A549 (cell line): Measurements from ENCODE around the gene FSTL5. TPM values are rescaled to one million over a fixed set of nuclear protein-coding genes. Genes with fewer than 3 reads are reported as not detected.
A peak's percentile ranks its signal among the peaks of the same experiment; 100 is the strongest.

Experiments
- ATAC-seq, 2 experiments: fragments of 200-7000 bp in 1 of 2; fragments of >200 bp in 1 of 2; cut with Nextera tagmentation in 1 of 2; cut with Tn5 transposase in 1 of 2; 3 replicates each; pipeline versions ENCODE4 v1.8.0 to v1.9.1; 2018 to 2020; ENCODE audit warnings: mild to moderate bottlenecking in 1 of 2, moderate library complexity in 1 of 2
- CTCF ChIA-PET: fragments of 300-600 bp; sonication (Branson Sonifier 250); formaldehyde crosslinking; extraction: SDS; loops from one replicate; lab custom pipeline; 2021; ENCODE audit warnings: antibody characterized with exemption, inconsistent platforms; lab: Yijun Ruan, JAX
- POLR2A ChIA-PET: fragments of 350-600 bp; formaldehyde crosslinking; extraction: SDS; loops from one replicate; lab custom pipeline; 2021; ENCODE audit warnings: antibody characterized with exemption, inconsistent platforms; lab: Yijun Ruan, JAX
- DNase-seq, 2 experiments: peaks; one replicate each; pipeline versions ENCODE4 v3.0.0 to v3.0.0-alpha.2; 2011 to 2016; ENCODE audit warnings: low read depth in 1 of 2, low spot score in 1 of 2
- FAIRE-seq: peaks from 2 replicates; lab custom pipeline; 2011; peaks lifted over from hg19 to GRCh38; lab: Jason Lieb, UNC
- H3K27ac ChIP-seq, 2 experiments: fragments of >200 bp; sonication (Bioruptor Twin); formaldehyde crosslinking; 3 replicates each; pipeline ENCODE4 v1.5.1; 2016 to 2017
- H3K4me1 ChIP-seq: fragments of >200 bp; sonication (Bioruptor Twin); formaldehyde crosslinking; 3 replicates; pipeline ENCODE4 v1.6.1; 2016
- H3K4me2 ChIP-seq: fragments of >200 bp; sonication (Bioruptor Twin); formaldehyde crosslinking; 3 replicates; pipeline ENCODE4 v1.6.1; 2016
- H3K4me3 ChIP-seq: fragments of >200 bp; sonication (Bioruptor Twin); formaldehyde crosslinking; 3 replicates; pipeline ENCODE4 v1.5.1; 2016
- H3K9me3 ChIP-seq: fragments of >200 bp; sonication (Bioruptor Twin); formaldehyde crosslinking; 3 replicates; pipeline ENCODE4 v1.6.1; 2016
- CBX2 ChIP-seq: fragments of 200-600 bp; sonication (generic); IDR thresholded peaks from 2 replicates; pipeline ENCODE4 v1.6.1; 2016; ENCODE audit warnings: low read depth, mild to moderate bottlenecking, borderline replicate concordance
- CEBPB ChIP-seq, 2 experiments: fragments of >200 bp in 1 of 2; sonication (Bioruptor Twin) in 1 of 2; formaldehyde crosslinking in 1 of 2; IDR thresholded peaks; 2 replicates each; pipeline ENCODE4 v1.6.1; 2012 to 2016
- CHD4 ChIP-seq: fragments of 200-600 bp; sonication (generic); IDR thresholded peaks from 2 replicates; pipeline ENCODE4 v1.6.1; 2016; ENCODE audit warnings: antibody characterized with exemption, mild to moderate bottlenecking, borderline replicate concordance
- HEYL ChIP-seq: fragments of 250-450 bp; sonication (Bioruptor Pico); IDR thresholded peaks from 2 replicates; pipeline ENCODE4 v1.8.0; 2021; ENCODE audit warnings: mild to moderate bottlenecking, moderate library complexity
- HOXA7 ChIP-seq: fragments of 250-450 bp; sonication (Bioruptor Pico); IDR thresholded peaks from 2 replicates; pipeline ENCODE4 v1.5.0; 2020; ENCODE audit warnings: mild to moderate bottlenecking, moderate library complexity
- JUN ChIP-seq, 2 experiments: fragments of >200 bp; sonication (Bioruptor Twin); formaldehyde crosslinking; IDR thresholded peaks; 2 replicates in 1 of 2; 3 replicates in 1 of 2; pipeline ENCODE4 v1.6.1; 2016 to 2017
- NPAS2 ChIP-seq: fragments of 250-450 bp; sonication (Bioruptor Pico); IDR thresholded peaks from 2 replicates; pipeline ENCODE4 v1.8.0; 2022; ENCODE audit warnings: mild to moderate bottlenecking, moderate library complexity, borderline replicate concordance
- POLR2A ChIP-seq: IDR thresholded peaks from 2 replicates; pipeline ENCODE4 v1.6.1; 2012; ENCODE audit warnings: mild to moderate bottlenecking, low read length
- POLR2AphosphoS2 ChIP-seq: conservative IDR thresholded peaks from 2 replicates; pipeline ENCODE4 v1.6.1; 2012; ENCODE audit warnings: low read length, improper control_type of control experiment, inconsistent platforms
- RAD21 ChIP-seq, 2 experiments: fragments of >200 bp in 1 of 2; sonication (Bioruptor Twin) in 1 of 2; formaldehyde crosslinking in 1 of 2; IDR thresholded peaks in 1 of 2; conservative IDR thresholded peaks in 1 of 2; 2 replicates in 1 of 2; 3 replicates in 1 of 2; pipeline ENCODE4 v1.6.1; 2012 to 2018; ENCODE audit warnings: inconsistent platforms in 1 of 2
- RARB ChIP-seq: fragments of 250-450 bp; sonication (Bioruptor Pico); IDR thresholded peaks from 2 replicates; pipeline ENCODE4 v1.8.0; 2021; ENCODE audit warnings: mild to moderate bottlenecking, moderate library complexity
- REST ChIP-seq: fragments of 200-600 bp; sonication (generic); IDR thresholded peaks from 2 replicates; pipeline ENCODE4 v1.6.1; 2016; ENCODE audit warnings: antibody characterized with exemption, mild to moderate bottlenecking, moderate library complexity
- SREBF2 ChIP-seq: fragments of 450-650 bp; IDR thresholded peaks from 2 replicates; pipeline ENCODE4 v1.6.1; 2014; ENCODE audit warnings: mild to moderate bottlenecking, moderate library complexity
- TP53 ChIP-seq: fragments of 250-450 bp; sonication (Bioruptor Pico); IDR thresholded peaks from 2 replicates; pipeline ENCODE4 v1.5.0; 2021; ENCODE audit warnings: mild to moderate bottlenecking, moderate library complexity
- ZC3H11A ChIP-seq: fragments of 450-650 bp; IDR thresholded peaks from 2 replicates; pipeline ENCODE4 v1.6.1; 2014; ENCODE audit warnings: antibody characterized with exemption, mild to moderate bottlenecking
- ZFP36 ChIP-seq: fragments of 450-650 bp; IDR thresholded peaks from 2 replicates; pipeline ENCODE4 v1.6.1; 2014; ENCODE audit warnings: borderline replicate concordance; ENCODE audit not compliant: partially characterized antibody
- ZSCAN20 ChIP-seq: fragments of 250-450 bp; sonication (Bioruptor Pico); IDR thresholded peaks from 2 replicates; pipeline ENCODE4 v1.8.0; 2022; ENCODE audit warnings: mild to moderate bottlenecking, moderate library complexity
- WGBS: methylation state at CpG from one replicate; pipeline ENCODE4 v1.1.6; 2017; ENCODE audit errors: missing lambda C conversion rate; 5-methylcytosine and 5-hydroxymethylcytosine counted together
- polyA plus RNA-seq, 4 experiments: library from polyadenylated mRNA; depleted of rRNA in 3 of 4; stranded (reverse); fragments of >200 nt; fragmentation: RNase III in 1 of 4; extraction: RNeasy Plus Mini Kit Qiagen cat#74134 plus additional on column Dnase treatment in 1 of 4; gene quantifications; 2 replicates in 3 of 4; 3 replicates in 1 of 4; pipeline ENCODE4 v1.2.3, GENCODE V29; 2011 to 2017
- TF ChIP-seq, protein P1 (sequence below): fragments of >200 bp; sonication (Bioruptor Twin); formaldehyde crosslinking; IDR thresholded peaks from 3 replicates; pipeline ENCODE4 v1.5.1; 2016
- TF ChIP-seq, protein P2 (sequence below): fragments of >200 bp; sonication (Bioruptor Twin); formaldehyde crosslinking; IDR thresholded peaks from 3 replicates; pipeline ENCODE4 v1.6.1; 2016
- TF ChIP-seq, protein P3 (sequence below): IDR thresholded peaks from 2 replicates; pipeline ENCODE4 v1.6.1; 2012

FSTL5 gene
- polyA plus RNA-seq, 2 of the 4 experiments (the other 2 are of a cell fraction), result 0.06 to 0.10 TPM

GRCh38 chr4:162131256-162131655, 32.5 kb downstream of the FSTL5 start (continued):
- peak; percentile 12 to 14; a peak in 1 of 5 replicates for TF ChIP-seq RAD21 (conservative IDR thresholded peaks at IDR 0.05 in 1 of 2, IDR thresholded peaks at IDR 0.05 in 1 of 2)
- TF ChIP-seq, all 56 proteins: peak for 3

- ChIA-PET CTCF (no interaction called here), POLR2A (no interaction called here)
- Histone ChIP-seq H3K27ac (no peak overlapping the region), H3K9me3 (no peaks in the 10 kb centered on the region), H3K4me2 (no peak overlapping the region), H3K4me1 (no peaks in the 10 kb centered on the region), H3K4me3 (no peak overlapping the region)
- DNase-seq, result no peak
- no peak for ATAC-seq
- WGBS, result 47% methylated on average over 3 of the region's 3 CpGs
- no peak for TF ChIP-seq NPAS2 (CRISPR knock-in tag)
- TF ChIP-seq, protein P1, sequence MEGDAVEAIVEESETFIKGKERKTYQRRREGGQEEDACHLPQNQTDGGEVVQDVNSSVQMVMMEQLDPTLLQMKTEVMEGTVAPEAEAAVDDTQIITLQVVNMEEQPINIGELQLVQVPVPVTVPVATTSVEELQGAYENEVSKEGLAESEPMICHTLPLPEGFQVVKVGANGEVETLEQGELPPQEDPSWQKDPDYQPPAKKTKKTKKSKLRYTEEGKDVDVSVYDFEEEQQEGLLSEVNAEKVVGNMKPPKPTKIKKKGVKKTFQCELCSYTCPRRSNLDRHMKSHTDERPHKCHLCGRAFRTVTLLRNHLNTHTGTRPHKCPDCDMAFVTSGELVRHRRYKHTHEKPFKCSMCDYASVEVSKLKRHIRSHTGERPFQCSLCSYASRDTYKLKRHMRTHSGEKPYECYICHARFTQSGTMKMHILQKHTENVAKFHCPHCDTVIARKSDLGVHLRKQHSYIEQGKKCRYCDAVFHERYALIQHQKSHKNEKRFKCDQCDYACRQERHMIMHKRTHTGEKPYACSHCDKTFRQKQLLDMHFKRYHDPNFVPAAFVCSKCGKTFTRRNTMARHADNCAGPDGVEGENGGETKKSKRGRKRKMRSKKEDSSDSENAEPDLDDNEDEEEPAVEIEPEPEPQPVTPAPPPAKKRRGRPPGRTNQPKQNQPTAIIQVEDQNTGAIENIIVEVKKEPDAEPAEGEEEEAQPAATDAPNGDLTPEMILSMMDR, result no peak
- no peak for TF ChIP-seq RARB (CRISPR knock-in tag)
- TF ChIP-seq CHD4, result no peak
- TF ChIP-seq CBX2, result no peak
- TF ChIP-seq RAD21 (conservative IDR thresholded peaks at IDR 0.05 in 1 of 2, IDR thresholded peaks at IDR 0.05 in 1 of 2), result no peak
- no peak for TF ChIP-seq JUN (IDR thresholded peaks at IDR 0.05)
- TF ChIP-seq SREBF2, result no peak
- no peak for TF ChIP-seq HEYL (CRISPR knock-in tag)
- TF ChIP-seq POLR2AphosphoS2, result no peak
- no peak for TF ChIP-seq ZC3H11A
- no peak for TF ChIP-seq HOXA7 (CRISPR knock-in tag)
- no peak for TF ChIP-seq ZFP36
- no peak for TF ChIP-seq ZSCAN20 (CRISPR knock-in tag)
- TF ChIP-seq POLR2A, result no peak
- no peak for TF ChIP-seq TP53
- TF ChIP-seq, protein P2, sequence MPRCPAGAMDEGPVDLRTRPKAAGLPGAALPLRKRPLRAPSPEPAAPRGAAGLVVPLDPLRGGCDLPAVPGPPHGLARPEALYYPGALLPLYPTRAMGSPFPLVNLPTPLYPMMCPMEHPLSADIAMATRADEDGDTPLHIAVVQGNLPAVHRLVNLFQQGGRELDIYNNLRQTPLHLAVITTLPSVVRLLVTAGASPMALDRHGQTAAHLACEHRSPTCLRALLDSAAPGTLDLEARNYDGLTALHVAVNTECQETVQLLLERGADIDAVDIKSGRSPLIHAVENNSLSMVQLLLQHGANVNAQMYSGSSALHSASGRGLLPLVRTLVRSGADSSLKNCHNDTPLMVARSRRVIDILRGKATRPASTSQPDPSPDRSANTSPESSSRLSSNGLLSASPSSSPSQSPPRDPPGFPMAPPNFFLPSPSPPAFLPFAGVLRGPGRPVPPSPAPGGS, result no peak
- TF ChIP-seq, protein P3, sequence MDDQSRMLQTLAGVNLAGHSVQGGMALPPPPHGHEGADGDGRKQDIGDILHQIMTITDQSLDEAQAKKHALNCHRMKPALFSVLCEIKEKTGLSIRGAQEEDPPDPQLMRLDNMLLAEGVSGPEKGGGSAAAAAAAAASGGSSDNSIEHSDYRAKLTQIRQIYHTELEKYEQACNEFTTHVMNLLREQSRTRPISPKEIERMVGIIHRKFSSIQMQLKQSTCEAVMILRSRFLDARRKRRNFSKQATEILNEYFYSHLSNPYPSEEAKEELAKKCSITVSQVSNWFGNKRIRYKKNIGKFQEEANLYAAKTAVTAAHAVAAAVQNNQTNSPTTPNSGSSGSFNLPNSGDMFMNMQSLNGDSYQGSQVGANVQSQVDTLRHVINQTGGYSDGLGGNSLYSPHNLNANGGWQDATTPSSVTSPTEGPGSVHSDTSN, result no peak
- TF ChIP-seq REST, result no peak
- no peak for TF ChIP-seq CEBPB (IDR thresholded peaks at IDR 0.05)
- FAIRE-seq, result no peak
These were observed 37.1 kb downstream of the FSTL5 start for GRCh38 chr4:162126729-162127128.
